Testis (tissue), 5 donors: Measurements from ENCODE around the gene DUSP19. TPM values are rescaled to one million over a fixed set of nuclear protein-coding genes. Genes with fewer than 3 reads are reported as not detected.

ENCODE experiments used
- DNase-seq: peaks from one replicate; pipeline ENCODE4 v3.0.0-alpha.2; 2019
- H3K27ac ChIP-seq, 2 donors: fragments of 200-600 bp; sonication (generic); one replicate each; pipeline ENCODE4 v1.5.1; 2019
- H3K27me3 ChIP-seq: fragments of 200-600 bp; sonication (generic); one replicate; pipeline ENCODE4 v1.5.1; 2019
- H3K36me3 ChIP-seq: fragments of 200-600 bp; sonication (generic); one replicate; pipeline ENCODE4 v1.5.1; 2017; ENCODE audit warnings: low read depth; ENCODE audit errors: missing control alignments
- H3K4me1 ChIP-seq: fragments of 200-600 bp; sonication (generic); one replicate; pipeline ENCODE4 v1.5.1; 2019
- H3K4me3 ChIP-seq, 2 donors: fragments of 200-600 bp; sonication (generic); one replicate each; pipeline ENCODE4 v1.5.1; 2017 to 2019
- H3K9me3 ChIP-seq: fragments of 200-600 bp; sonication (generic); one replicate; pipeline ENCODE4 v1.5.1; 2017
- POLR2A ChIP-seq: fragments of 450-650 bp; IDR thresholded peaks from one replicate; pipeline ENCODE4 v1.6.1; 2017; ENCODE audit warnings: antibody characterized with exemption, mild to moderate bottlenecking, moderate library complexity
- WGBS, 2 donors: methylation state at CpG; one replicate each; pipeline ENCODE4 v1.1.5; 2018; 5-methylcytosine and 5-hydroxymethylcytosine counted together
- intact Hi-C: fragments of 100-400 bp; cut with DNase I; formaldehyde crosslinking; loops from one replicate; pipeline ENCODE4 v1.15.1; 2023; ENCODE audit warnings: low total_unique reads
- long read RNA-seq, 2 donors: transcript quantifications; one replicate each; lab custom pipeline, GENCODE V29; 2026
- polyA plus RNA-seq: library from polyadenylated mRNA; stranded (reverse); fragments of 350-450 nt; fragmentation: Illumina TruSeq; extraction: RNeasy Lipid Tissue Mini Kit (QIAGEN cat#74804); gene quantifications from one replicate; pipeline ENCODE4 v1.2.3, GENCODE V29; 2014; ENCODE audit warnings: low read depth, low replicate concordance; ENCODE audit not compliant: insufficient read depth
- total RNA-seq, 2 donors: library from RNA; depleted of rRNA; stranded (reverse); fragments of >200 nt; gene quantifications; one replicate each; pipeline ENCODE4 v1.2.3, GENCODE V29; 2016
- TF ChIP-seq, protein P1 (sequence below), 3 experiments: fragments of 450-650 bp in 2 of 3; fragments of 200-600 bp in 1 of 3; sonication (generic) in 1 of 3; IDR thresholded peaks; one replicate each; pipeline ENCODE4 v1.5.1; 2016 to 2019; ENCODE audit warnings: antibody characterized with exemption in 3 of 3, mild to moderate bottlenecking in 2 of 3, moderate library complexity in 1 of 3

DUSP19 gene, protein sequence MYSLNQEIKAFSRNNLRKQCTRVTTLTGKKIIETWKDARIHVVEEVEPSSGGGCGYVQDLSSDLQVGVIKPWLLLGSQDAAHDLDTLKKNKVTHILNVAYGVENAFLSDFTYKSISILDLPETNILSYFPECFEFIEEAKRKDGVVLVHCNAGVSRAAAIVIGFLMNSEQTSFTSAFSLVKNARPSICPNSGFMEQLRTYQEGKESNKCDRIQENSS
- 1 to 10 TPM; 3.8 to 4.3 TPM for total RNA-seq
- 4.5 TPM for polyA plus RNA-seq
- long read RNA-seq, donor 1 = 0 reads
- long read RNA-seq, donor 2, full-length matches to known transcripts = 2 of 2 reads
- long read RNA-seq, donor 2, partial matches to known transcripts = 0 of 2 reads
- long read RNA-seq, donor 2, other reads (novel, unspliced or antisense) = 0 of 2 reads

DNA sequence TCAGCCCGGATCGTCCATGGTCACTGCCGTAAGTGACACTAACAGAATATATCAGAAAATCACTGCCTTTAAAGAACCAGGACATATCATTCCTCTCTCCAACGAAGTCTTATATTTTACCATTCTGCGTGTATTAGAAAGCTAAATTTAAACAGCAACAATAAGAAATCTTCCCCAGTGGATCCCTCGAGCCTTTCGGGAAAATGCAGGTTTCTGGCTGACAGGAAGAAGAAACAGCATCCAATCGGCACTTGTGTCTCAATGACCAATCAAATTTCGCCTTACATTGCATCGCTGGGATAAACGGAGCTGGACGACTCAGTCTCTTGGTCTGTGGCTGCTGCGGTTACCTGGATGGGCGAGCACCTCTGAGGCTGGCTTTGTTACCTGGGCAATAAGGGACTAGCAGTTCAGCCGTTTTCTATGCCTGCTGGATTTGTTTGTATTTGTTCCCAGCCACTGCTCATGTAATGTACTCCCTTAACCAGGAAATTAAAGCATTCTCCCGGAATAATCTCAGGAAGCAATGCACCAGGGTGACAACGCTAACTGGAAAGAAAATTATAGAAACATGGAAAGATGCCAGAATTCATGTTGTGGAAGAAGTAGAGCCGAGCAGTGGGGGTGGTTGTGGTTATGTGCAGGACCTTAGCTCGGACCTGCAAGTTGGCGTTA, at the start of gene DUSP19:
DUSP19 (plus strand) TSS at position 284 of the 675 bp plus-strand sequence; CDS start at position 471, 187 bp downstream.
- peak; percentile 60 for TF ChIP-seq POLR2A
- TF ChIP-seq, protein P1, sequence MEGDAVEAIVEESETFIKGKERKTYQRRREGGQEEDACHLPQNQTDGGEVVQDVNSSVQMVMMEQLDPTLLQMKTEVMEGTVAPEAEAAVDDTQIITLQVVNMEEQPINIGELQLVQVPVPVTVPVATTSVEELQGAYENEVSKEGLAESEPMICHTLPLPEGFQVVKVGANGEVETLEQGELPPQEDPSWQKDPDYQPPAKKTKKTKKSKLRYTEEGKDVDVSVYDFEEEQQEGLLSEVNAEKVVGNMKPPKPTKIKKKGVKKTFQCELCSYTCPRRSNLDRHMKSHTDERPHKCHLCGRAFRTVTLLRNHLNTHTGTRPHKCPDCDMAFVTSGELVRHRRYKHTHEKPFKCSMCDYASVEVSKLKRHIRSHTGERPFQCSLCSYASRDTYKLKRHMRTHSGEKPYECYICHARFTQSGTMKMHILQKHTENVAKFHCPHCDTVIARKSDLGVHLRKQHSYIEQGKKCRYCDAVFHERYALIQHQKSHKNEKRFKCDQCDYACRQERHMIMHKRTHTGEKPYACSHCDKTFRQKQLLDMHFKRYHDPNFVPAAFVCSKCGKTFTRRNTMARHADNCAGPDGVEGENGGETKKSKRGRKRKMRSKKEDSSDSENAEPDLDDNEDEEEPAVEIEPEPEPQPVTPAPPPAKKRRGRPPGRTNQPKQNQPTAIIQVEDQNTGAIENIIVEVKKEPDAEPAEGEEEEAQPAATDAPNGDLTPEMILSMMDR (IDR thresholded peaks at IDR 0.05) = no peak
- DNase-seq = peak; percentile 98
- 1 to 2% methylated on average over 20 of the region's 20 CpGs for WGBS, 2 donors
- H3K9me3 ChIP-seq = no peaks in the 10 kb centered on the region
- H3K27ac ChIP-seq = peak within 1 kb of the TSS; percentile 61 to 78
- H3K4me3 ChIP-seq = peak within 1 kb of the TSS; percentile 77 to 83
- no peaks in the 10 kb centered on the region for H3K4me1 ChIP-seq
- intact Hi-C loops = no loop called here
- no peaks in the 10 kb centered on the region for H3K36me3 ChIP-seq
- H3K27me3 ChIP-seq = no peaks in the 10 kb centered on the region

DNA sequence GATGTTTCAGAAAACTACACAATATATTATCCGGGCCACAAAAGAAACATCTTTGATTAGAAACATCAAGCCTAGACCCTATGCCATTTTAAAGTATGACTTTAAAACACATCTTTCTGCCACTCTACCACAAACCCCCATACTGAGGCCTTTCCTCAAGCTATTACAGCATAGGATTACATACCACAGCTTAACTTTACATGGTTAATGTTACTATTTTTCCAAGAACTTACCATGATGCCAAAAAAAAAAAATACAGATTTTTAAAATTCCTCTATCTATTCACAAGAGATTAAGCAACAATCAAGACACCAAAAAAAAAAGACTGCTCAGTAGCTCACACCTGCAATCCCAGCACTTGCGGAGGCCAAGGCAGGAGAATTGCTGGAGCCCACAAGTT, 49.3 kb upstream of the DUSP19 start:
- peaks cover 7% of the 10 kb centered on the region for H3K4me1 ChIP-seq
- TF ChIP-seq, protein P1 (IDR thresholded peaks at IDR 0.05) = no peak
- TF ChIP-seq POLR2A = no peak
- H3K9me3 ChIP-seq = no peaks in the 10 kb centered on the region
- H3K27ac ChIP-seq = no peak overlapping the region
- DNase-seq = no peak
- H3K36me3 ChIP-seq = no peaks in the 10 kb centered on the region
- H3K27me3 ChIP-seq = no peaks in the 10 kb centered on the region
- no peak overlapping the region for H3K4me3 ChIP-seq
- 75 to 80% methylated on average over 2 of the region's 2 CpGs for WGBS, 2 donors
- intact Hi-C loops = no loop called here

DNA sequence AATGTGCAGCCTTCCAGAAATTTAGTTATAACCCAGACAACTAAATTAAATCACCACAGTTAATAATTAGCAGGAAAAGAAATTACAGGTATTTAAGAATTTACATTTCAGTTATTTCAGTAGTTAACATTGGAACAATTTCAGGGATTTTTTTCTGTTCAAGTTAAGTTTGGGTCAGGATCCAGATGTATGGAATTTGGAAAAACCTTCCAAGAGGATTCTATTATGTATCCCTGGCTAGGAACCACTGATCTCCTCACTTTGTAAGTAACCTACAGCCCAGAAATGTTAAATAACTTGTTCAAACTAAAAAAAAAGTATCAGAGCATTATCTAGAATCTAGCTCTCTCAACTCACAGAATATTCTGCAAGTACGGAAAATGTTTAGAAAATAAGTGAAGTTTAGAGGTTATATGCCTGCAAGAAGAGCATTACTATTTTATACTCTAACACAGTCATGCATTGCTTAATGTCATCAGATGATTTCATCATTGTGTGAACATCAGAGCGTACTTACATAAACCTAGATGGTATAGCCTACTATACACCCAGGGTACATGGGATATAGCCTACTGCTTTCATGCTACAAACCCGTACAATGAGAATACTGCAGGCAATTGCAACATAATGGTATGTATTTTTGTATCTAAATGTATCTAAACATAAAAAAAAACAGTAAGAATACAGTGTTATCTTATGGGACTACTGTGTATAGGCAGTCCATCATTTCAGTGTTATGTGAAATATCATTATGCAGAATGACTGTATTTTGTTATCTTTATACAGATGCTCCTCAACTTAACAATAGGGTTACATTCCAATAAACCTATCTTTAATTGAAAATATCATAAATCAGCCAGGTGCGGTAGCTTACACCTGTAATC, 46.4 kb upstream of the DUSP19 start:
- Histone ChIP-seq H3K9me3 (no peaks in the 10 kb centered on the region), H3K4me3 (no peak overlapping the region), H3K27ac (no peak overlapping the region), H3K4me1 (peaks cover 16% of the 10 kb centered on the region), H3K27me3 (no peaks in the 10 kb centered on the region), H3K36me3 (no peaks in the 10 kb centered on the region)
- DNase-seq = no peak
- TF ChIP-seq, protein P1 (IDR thresholded peaks at IDR 0.05) = no peak
- no peak for TF ChIP-seq POLR2A
- intact Hi-C loops = no loop called here
- WGBS, 2 donors = 79 to 82% methylated on average over 4 of the region's 4 CpGs

DNA sequence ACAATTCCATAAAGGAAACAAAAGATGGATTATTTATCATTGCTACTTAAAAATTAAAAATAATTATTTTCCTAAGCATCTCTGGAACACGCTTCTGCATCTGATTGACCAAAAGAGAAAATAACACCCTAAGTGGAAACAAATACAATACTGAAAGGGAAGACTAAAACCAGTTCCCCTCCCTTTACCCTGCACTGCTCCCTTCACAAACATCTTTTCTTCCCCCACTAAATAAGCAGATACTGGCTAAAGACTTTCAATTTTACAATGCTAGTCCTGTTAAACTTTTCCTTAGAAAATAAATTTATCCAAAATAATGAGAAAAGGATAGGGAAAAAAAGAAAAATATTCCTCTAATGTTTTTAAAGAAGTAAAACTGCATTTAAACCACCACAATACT, 44.6 kb upstream of the DUSP19 start:
- WGBS, 2 donors = 46 to 67% methylated on average over 1 of the region's 1 CpG

More for the DNA sequence above, 44.6 kb upstream of the DUSP19 start:
- intact Hi-C loops = no loop called here
- Histone ChIP-seq H3K4me1 (peaks cover 16% of the 10 kb centered on the region), H3K27ac (no peak overlapping the region), H3K36me3 (no peaks in the 10 kb centered on the region), H3K27me3 (no peaks in the 10 kb centered on the region), H3K9me3 (no peaks in the 10 kb centered on the region), H3K4me3 (no peak overlapping the region)
- no peak for DNase-seq
- no peak for TF ChIP-seq POLR2A
- TF ChIP-seq, protein P1 (IDR thresholded peaks at IDR 0.05) = no peak
